HEK293 (cell line): ENCODE results near the gene EZH2.

ENCODE experiments used
- CTCF ChIA-PET: fragments of 350-600 bp; formaldehyde crosslinking; extraction: SDS; loops from one replicate; lab custom pipeline; 2021; ENCODE audit warnings: antibody characterized with exemption; lab: Yijun Ruan, JAX
- POLR2A ChIA-PET: fragments of 300-600 bp; formaldehyde crosslinking; extraction: SDS; loops from one replicate; lab custom pipeline; 2020; ENCODE audit warnings: antibody characterized with exemption, inconsistent platforms; lab: Yijun Ruan, JAX
- H3K27ac ChIP-seq: fragments of 200-500 bp; sonication (Bioruptor generic); 2 replicates; pipeline ENCODE4 v1.5.1; 2014; ENCODE audit warnings: low read depth, low read length, control low read depth, inconsistent platforms; ENCODE audit errors: extremely low read depth
- H3K36me3 ChIP-seq, 2 experiments: fragments of 200-500 bp in 1 of 2; sonication (Bioruptor generic) in 1 of 2; 1 replicate in 1 of 2; 2 replicates in 1 of 2; pipeline ENCODE4 v1.5.1; 2014 to 2017; ENCODE audit warnings: inconsistent platforms in 2 of 2, low read length in 2 of 2; ENCODE audit not compliant: control insufficient read depth in 2 of 2, insufficient read depth in 1 of 2
- H3K4me1 ChIP-seq: fragments of 200-500 bp; sonication (Bioruptor generic); 2 replicates; pipeline ENCODE4 v1.5.1; 2014; ENCODE audit warnings: mild to moderate bottlenecking, low read length, inconsistent platforms; ENCODE audit not compliant: control insufficient read depth, insufficient read depth
- H3K4me3 ChIP-seq: 2 replicates; pipeline ENCODE4 v1.5.1; 2011; ENCODE audit warnings: low read depth, mild to moderate bottlenecking, control low read depth, low read length, moderate library complexity
- H3K9me3 ChIP-seq: fragments of 200-500 bp; sonication (Bioruptor generic); 2 replicates; pipeline ENCODE4 v1.5.1; 2014; ENCODE audit warnings: low read depth, low read length, inconsistent platforms; ENCODE audit not compliant: control insufficient read depth, insufficient read depth
- SCRT1 ChIP-seq: fragments of 450-650 bp; formaldehyde crosslinking; IDR thresholded peaks from 2 replicates; pipeline ENCODE4 v1.5.1; 2016; ENCODE audit warnings: missing biosample characterization, missing genetic modification characterization, borderline replicate concordance
- SCRT2 ChIP-seq: fragments of 450-650 bp; formaldehyde crosslinking; IDR thresholded peaks from 2 replicates; pipeline ENCODE4 v1.5.1; 2016; ENCODE audit warnings: missing biosample characterization, missing genetic modification characterization
- ZFP69B ChIP-seq: fragments of 450-650 bp; formaldehyde crosslinking; IDR thresholded peaks from 2 replicates; pipeline ENCODE4 v1.5.1; 2016; ENCODE audit warnings: missing biosample characterization, missing genetic modification characterization
- ZNF18 ChIP-seq: fragments of 450-650 bp; formaldehyde crosslinking; IDR thresholded peaks from 2 replicates; pipeline ENCODE4 v1.5.1; 2016; ENCODE audit warnings: missing biosample characterization, missing genetic modification characterization
- ZNF449 ChIP-seq: fragments of 450-650 bp; formaldehyde crosslinking; IDR thresholded peaks from 2 replicates; pipeline ENCODE4 v1.5.1; 2017; ENCODE audit warnings: missing biosample characterization, mild to moderate bottlenecking, missing genetic modification characterization, moderate library complexity
- ZNF48 ChIP-seq: fragments of 450-650 bp; formaldehyde crosslinking; IDR thresholded peaks from 2 replicates; pipeline ENCODE4 v1.5.1; 2016; ENCODE audit warnings: missing biosample characterization, missing genetic modification characterization
- ZNF530 ChIP-seq: fragments of 450-650 bp; formaldehyde crosslinking; IDR thresholded peaks from 2 replicates; pipeline ENCODE4 v1.5.1; 2016; ENCODE audit warnings: low read depth, missing biosample characterization, missing genetic modification characterization
- ZNF600 ChIP-seq: fragments of 450-650 bp; formaldehyde crosslinking; IDR thresholded peaks from 2 replicates; pipeline ENCODE4 v1.5.1; 2016; ENCODE audit warnings: missing biosample characterization, missing genetic modification characterization
- TF ChIP-seq, protein P1 (sequence below): fragments of 450-650 bp; formaldehyde crosslinking; IDR thresholded peaks from 2 replicates; pipeline ENCODE4 v1.5.1; 2016; ENCODE audit warnings: missing biosample characterization, missing genetic modification characterization
- TF ChIP-seq, protein P2 (sequence below): fragments of 450-650 bp; formaldehyde crosslinking; IDR thresholded peaks from 2 replicates; pipeline ENCODE4 v1.5.1; 2016; ENCODE audit warnings: missing biosample characterization, missing genetic modification characterization
- TF ChIP-seq, protein P3 (sequence below): fragments of 450-650 bp; IDR thresholded peaks from 2 replicates; pipeline ENCODE4 v1.5.1; 2018; ENCODE audit warnings: missing biosample characterization, missing genetic modification characterization

EZH2 gene

GRCh38 chr7:148806187-148806586, 77.9 kb downstream of the EZH2 start:
- ChIA-PET CTCF (no interaction called here), POLR2A (no interaction called here)
- H3K4me3 ChIP-seq = no peak overlapping the region
- peaks cover 2 to 74% of the 10 kb centered on the region in 2 experiments for H3K36me3 ChIP-seq
- TF ChIP-seq ZFP69B = no peak
- TF ChIP-seq, protein P1, sequence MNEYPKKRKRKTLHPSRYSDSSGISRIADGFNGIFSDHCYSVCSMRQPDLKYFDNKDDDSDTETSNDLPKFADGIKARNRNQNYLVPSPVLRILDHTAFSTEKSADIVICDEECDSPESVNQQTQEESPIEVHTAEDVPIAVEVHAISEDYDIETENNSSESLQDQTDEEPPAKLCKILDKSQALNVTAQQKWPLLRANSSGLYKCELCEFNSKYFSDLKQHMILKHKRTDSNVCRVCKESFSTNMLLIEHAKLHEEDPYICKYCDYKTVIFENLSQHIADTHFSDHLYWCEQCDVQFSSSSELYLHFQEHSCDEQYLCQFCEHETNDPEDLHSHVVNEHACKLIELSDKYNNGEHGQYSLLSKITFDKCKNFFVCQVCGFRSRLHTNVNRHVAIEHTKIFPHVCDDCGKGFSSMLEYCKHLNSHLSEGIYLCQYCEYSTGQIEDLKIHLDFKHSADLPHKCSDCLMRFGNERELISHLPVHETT (tag by site-specific recombination) = no peak
- TF ChIP-seq, protein P2, sequence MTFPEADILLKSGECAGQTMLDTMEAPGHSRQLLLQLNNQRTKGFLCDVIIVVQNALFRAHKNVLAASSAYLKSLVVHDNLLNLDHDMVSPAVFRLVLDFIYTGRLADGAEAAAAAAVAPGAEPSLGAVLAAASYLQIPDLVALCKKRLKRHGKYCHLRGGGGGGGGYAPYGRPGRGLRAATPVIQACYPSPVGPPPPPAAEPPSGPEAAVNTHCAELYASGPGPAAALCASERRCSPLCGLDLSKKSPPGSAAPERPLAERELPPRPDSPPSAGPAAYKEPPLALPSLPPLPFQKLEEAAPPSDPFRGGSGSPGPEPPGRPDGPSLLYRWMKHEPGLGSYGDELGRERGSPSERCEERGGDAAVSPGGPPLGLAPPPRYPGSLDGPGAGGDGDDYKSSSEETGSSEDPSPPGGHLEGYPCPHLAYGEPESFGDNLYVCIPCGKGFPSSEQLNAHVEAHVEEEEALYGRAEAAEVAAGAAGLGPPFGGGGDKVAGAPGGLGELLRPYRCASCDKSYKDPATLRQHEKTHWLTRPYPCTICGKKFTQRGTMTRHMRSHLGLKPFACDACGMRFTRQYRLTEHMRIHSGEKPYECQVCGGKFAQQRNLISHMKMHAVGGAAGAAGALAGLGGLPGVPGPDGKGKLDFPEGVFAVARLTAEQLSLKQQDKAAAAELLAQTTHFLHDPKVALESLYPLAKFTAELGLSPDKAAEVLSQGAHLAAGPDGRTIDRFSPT = no peak
- no peak for TF ChIP-seq ZNF530 (tag by site-specific recombination)
- TF ChIP-seq ZNF48 (tag by site-specific recombination) = no peak
- peak; percentile 63; the same call in 1 of the 2 replicates for TF ChIP-seq SCRT2 (tag by site-specific recombination)
- H3K27ac ChIP-seq = no peak overlapping the region
- H3K9me3 ChIP-seq = no peaks in the 10 kb centered on the region
- H3K4me1 ChIP-seq = no peaks in the 10 kb centered on the region

- ChIA-PET POLR2A (no interaction called here), CTCF (interaction anchor here (0.7 to 1.2 kb wide), 4 partner anchors 157 to 540 kb away, joined by 3 to 4 read pairs (median 3); no protein-coding TSS in a partner anchor)
- H3K4me1 ChIP-seq = no peaks in the 10 kb centered on the region
Measured at GRCh38 chr7:148804343-148805235, 79.5 kb downstream of the EZH2 start.

DNA sequence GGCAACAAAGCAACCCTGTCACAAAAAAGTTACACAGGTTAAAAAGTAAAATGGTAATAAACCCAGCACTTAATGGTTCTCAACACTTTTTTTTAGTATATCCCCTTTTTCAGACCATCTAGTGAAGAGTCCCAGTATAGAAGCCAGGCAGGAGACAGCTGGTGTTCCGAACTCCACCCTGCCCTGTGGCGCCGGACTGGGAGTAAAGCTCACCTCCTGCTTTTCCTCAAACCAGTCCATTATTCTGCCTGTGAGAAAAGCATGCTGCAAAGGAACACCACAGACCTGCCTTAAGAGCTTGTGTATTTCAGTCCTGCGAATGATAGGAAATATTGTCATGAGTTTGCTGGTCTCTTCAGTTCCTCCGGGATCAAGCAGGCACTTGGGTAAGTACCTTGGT, 81.0 kb downstream of the EZH2 start:
- no peak overlapping the region for H3K4me3 ChIP-seq
- POLR2A ChIA-PET = no interaction called here

More at GRCh38 chr7:148804343-148805235, 79.5 kb downstream of the EZH2 start:
- H3K4me3 ChIP-seq = no peak overlapping the region
- no peaks in the 10 kb centered on the region for H3K9me3 ChIP-seq
- TF ChIP-seq ZNF18 = no peak
- peak; percentile 57; the same call in 1 of the 2 replicates for TF ChIP-seq SCRT1
- peak; percentile 65; the same call in 1 of the 2 replicates for TF ChIP-seq ZNF449 (tag by site-specific recombination)
- TF ChIP-seq SCRT2 (tag by site-specific recombination) = peak; percentile 90
- TF ChIP-seq, all 188 proteins: peak for 3
- H3K36me3 ChIP-seq = peaks cover 0 to 75% of the 10 kb centered on the region in 2 experiments; a peak in 2 of 3 replicates
- H3K27ac ChIP-seq = no peak overlapping the region

More for the DNA sequence above, 81.0 kb downstream of the EZH2 start:
- Histone ChIP-seq H3K9me3 (no peaks in the 10 kb centered on the region), H3K27ac (no peak overlapping the region), H3K36me3 (peaks cover 10 to 76% of the 10 kb centered on the region in 2 experiments), H3K4me1 (no peaks in the 10 kb centered on the region)
- TF ChIP-seq, protein P3, sequence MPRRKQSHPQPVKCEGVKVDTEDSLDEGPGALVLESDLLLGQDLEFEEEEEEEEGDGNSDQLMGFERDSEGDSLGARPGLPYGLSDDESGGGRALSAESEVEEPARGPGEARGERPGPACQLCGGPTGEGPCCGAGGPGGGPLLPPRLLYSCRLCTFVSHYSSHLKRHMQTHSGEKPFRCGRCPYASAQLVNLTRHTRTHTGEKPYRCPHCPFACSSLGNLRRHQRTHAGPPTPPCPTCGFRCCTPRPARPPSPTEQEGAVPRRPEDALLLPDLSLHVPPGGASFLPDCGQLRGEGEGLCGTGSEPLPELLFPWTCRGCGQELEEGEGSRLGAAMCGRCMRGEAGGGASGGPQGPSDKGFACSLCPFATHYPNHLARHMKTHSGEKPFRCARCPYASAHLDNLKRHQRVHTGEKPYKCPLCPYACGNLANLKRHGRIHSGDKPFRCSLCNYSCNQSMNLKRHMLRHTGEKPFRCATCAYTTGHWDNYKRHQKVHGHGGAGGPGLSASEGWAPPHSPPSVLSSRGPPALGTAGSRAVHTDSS (tag by site-specific recombination) = no peak
- TF ChIP-seq ZNF600 (tag by site-specific recombination) = peak; percentile 89
- CTCF ChIA-PET = interaction anchor here (1.0 to 1.5 kb wide), 2 partner anchors 228 to 298 kb away, joined by 3 read pairs; no protein-coding TSS in a partner anchor
